ENCODE measurements around the gene ASPHD2. TPM values are rescaled to one million over a fixed set of nuclear protein-coding genes. Genes with fewer than 3 reads are reported as not detected.
A peak's percentile ranks its signal among the peaks of the same experiment; 100 is the strongest.

Gene ASPHD2
- polyA plus RNA-seq, 1 donor from 2014 or later = 18.7 TPM

DNA sequence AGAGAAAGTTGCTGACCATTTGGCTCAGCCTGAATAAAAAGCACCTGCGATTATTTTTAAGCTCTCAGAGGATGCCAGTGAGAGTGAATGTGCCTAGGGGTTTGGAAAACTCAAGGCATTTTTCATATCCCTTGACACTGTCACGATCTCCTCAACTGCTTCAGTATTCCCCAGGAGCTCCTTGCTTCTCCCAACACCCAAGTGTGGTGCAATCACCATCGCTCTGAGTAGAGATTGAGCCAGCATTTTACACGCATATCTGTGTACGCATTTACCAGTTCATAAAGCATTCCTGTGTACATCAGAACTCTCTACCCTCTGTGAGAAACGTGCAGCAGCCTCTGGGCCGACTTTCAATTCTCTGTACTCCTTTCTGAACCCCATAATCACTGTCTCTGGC is 56.0 kb downstream of the ASPHD2 start:
- Histone ChIP-seq H3K79me2 (replicated peaks; ENCODE audit: insufficient read depth, low read length) (peaks cover 28% of the 10 kb centered on the region), H3K36me3 (ENCODE audit: insufficient read depth, low read length) (no peaks in the 10 kb centered on the region), H2AFZ (ENCODE audit: low read depth, low read length) (no peak overlapping the region), H3K9me2 (ENCODE audit: insufficient read depth, low read length) (no peaks in the 10 kb centered on the region), H3K27ac (ENCODE audit: low read length) (peak overlapping the region; percentile 31), H3F3A (ENCODE audit: insufficient read depth, low read length, poor library complexity, severe bottlenecking) (no peaks in the 10 kb centered on the region), H3K9ac (ENCODE audit: low read length) (peak overlapping the region; percentile 95), H3K9me3 (ENCODE audit: low read length) (no peaks in the 10 kb centered on the region), H3K4me2 (ENCODE audit: low read length) (no peak overlapping the region), H4K20me1 (ENCODE audit: insufficient read depth) (no peaks in the 10 kb centered on the region), H3K27me3 (ENCODE audit: insufficient read depth, low read depth, low read length) (no peaks in the 10 kb centered on the region), H3K4me3 (ENCODE audit: low read length) (peak overlapping the region; percentile 84)
- no peak for TF ChIP-seq MXI1 (conservative IDR thresholded peaks at IDR 0.05; ENCODE audit: poor library complexity, severe bottlenecking)
- no peak for TF ChIP-seq RAD21 (conservative IDR thresholded peaks at IDR 0.05)
- TF ChIP-seq EP300 (conservative IDR thresholded peaks at IDR 0.05; ENCODE audit: poor library complexity, severe bottlenecking) = no peak
- no peak for TF ChIP-seq POLR2AphosphoS5 (IDR thresholded peaks at IDR 0.05)
- no peak for TF ChIP-seq SMC3 (conservative IDR thresholded peaks at IDR 0.05; ENCODE audit: poor library complexity)
- TF ChIP-seq, protein P1, sequence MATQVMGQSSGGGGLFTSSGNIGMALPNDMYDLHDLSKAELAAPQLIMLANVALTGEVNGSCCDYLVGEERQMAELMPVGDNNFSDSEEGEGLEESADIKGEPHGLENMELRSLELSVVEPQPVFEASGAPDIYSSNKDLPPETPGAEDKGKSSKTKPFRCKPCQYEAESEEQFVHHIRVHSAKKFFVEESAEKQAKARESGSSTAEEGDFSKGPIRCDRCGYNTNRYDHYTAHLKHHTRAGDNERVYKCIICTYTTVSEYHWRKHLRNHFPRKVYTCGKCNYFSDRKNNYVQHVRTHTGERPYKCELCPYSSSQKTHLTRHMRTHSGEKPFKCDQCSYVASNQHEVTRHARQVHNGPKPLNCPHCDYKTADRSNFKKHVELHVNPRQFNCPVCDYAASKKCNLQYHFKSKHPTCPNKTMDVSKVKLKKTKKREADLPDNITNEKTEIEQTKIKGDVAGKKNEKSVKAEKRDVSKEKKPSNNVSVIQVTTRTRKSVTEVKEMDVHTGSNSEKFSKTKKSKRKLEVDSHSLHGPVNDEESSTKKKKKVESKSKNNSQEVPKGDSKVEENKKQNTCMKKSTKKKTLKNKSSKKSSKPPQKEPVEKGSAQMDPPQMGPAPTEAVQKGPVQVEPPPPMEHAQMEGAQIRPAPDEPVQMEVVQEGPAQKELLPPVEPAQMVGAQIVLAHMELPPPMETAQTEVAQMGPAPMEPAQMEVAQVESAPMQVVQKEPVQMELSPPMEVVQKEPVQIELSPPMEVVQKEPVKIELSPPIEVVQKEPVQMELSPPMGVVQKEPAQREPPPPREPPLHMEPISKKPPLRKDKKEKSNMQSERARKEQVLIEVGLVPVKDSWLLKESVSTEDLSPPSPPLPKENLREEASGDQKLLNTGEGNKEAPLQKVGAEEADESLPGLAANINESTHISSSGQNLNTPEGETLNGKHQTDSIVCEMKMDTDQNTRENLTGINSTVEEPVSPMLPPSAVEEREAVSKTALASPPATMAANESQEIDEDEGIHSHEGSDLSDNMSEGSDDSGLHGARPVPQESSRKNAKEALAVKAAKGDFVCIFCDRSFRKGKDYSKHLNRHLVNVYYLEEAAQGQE (IDR thresholded peaks at IDR 0.05; ENCODE audit: borderline replicate concordance) = no peak
- TF ChIP-seq EZH2 (IDR thresholded peaks at IDR 0.05; ENCODE audit: borderline replicate concordance, insufficient read depth, low read length, poor library complexity, severe bottlenecking) = no peak
- TF ChIP-seq, protein P2, sequence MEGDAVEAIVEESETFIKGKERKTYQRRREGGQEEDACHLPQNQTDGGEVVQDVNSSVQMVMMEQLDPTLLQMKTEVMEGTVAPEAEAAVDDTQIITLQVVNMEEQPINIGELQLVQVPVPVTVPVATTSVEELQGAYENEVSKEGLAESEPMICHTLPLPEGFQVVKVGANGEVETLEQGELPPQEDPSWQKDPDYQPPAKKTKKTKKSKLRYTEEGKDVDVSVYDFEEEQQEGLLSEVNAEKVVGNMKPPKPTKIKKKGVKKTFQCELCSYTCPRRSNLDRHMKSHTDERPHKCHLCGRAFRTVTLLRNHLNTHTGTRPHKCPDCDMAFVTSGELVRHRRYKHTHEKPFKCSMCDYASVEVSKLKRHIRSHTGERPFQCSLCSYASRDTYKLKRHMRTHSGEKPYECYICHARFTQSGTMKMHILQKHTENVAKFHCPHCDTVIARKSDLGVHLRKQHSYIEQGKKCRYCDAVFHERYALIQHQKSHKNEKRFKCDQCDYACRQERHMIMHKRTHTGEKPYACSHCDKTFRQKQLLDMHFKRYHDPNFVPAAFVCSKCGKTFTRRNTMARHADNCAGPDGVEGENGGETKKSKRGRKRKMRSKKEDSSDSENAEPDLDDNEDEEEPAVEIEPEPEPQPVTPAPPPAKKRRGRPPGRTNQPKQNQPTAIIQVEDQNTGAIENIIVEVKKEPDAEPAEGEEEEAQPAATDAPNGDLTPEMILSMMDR (IDR thresholded peaks at IDR 0.05; ENCODE audit: poor library complexity, severe bottlenecking) = no peak
- TF ChIP-seq TAF1 (IDR thresholded peaks at IDR 0.05; ENCODE audit: low read depth) = no peak

DNA sequence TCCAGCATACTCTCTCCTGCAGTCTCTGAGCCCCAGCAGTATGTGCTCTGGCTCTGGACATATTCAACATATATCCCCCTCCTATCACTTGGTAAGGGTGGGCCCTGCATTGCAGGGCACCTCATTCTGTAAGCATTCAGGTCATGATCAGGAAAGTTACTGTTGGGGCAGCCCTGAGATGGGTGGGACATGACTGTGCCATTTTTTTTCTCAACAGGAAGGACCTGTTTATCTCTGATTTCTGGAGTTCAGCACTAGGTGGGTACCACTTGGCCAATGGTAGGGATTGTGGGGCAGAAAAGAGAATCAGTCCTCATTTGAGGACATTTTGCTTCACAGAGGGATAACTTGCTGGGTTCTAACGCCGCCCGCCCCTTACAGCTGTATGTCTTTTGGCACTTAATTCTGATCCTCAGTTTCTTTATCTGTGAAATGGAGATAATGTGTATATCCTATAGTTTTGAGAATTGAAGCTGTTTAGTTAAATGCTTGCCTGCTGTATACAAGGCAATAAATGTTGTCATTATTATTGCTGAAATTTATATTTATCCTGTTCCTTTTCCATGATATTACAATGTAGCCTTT is 56.8 kb downstream of the ASPHD2 start:
- no peaks in the 10 kb centered on the region for H4K20me1 ChIP-seq (ENCODE audit: insufficient read depth)
- TF ChIP-seq EZH2 (IDR thresholded peaks at IDR 0.05; ENCODE audit: borderline replicate concordance, insufficient read depth, low read length, poor library complexity, severe bottlenecking) (no peak), RAD21 (conservative IDR thresholded peaks at IDR 0.05) (no peak), MXI1 (conservative IDR thresholded peaks at IDR 0.05; ENCODE audit: poor library complexity, severe bottlenecking) (no peak), POLR2AphosphoS5 (IDR thresholded peaks at IDR 0.05) (no peak), TAF1 (IDR thresholded peaks at IDR 0.05; ENCODE audit: low read depth) (no peak), SMC3 (conservative IDR thresholded peaks at IDR 0.05; ENCODE audit: poor library complexity) (no peak), EP300 (conservative IDR thresholded peaks at IDR 0.05; ENCODE audit: poor library complexity, severe bottlenecking) (no peak)
- TF ChIP-seq, protein P1 (IDR thresholded peaks at IDR 0.05; ENCODE audit: borderline replicate concordance) = no peak
- TF ChIP-seq, protein P2 (IDR thresholded peaks at IDR 0.05; ENCODE audit: poor library complexity, severe bottlenecking) = no peak
- no peak overlapping the region for H3K27ac ChIP-seq (ENCODE audit: low read length)
- no peaks in the 10 kb centered on the region for H3K36me3 ChIP-seq (ENCODE audit: insufficient read depth, low read length)
- no peaks in the 10 kb centered on the region for H3K9me3 ChIP-seq (ENCODE audit: low read length)
- no peak overlapping the region for H3K4me2 ChIP-seq (ENCODE audit: low read length)
- H3K27me3 ChIP-seq (ENCODE audit: insufficient read depth, low read depth, low read length) = no peaks in the 10 kb centered on the region
- H3K4me3 ChIP-seq (ENCODE audit: low read length) = peak overlapping the region; percentile 84
- no peak overlapping the region for H2AFZ ChIP-seq (ENCODE audit: low read depth, low read length)
- peaks cover 24% of the 10 kb centered on the region for H3K79me2 ChIP-seq (replicated peaks; ENCODE audit: insufficient read depth, low read length)
- H3K9me2 ChIP-seq (ENCODE audit: insufficient read depth, low read length) = no peaks in the 10 kb centered on the region
- H3K9ac ChIP-seq (ENCODE audit: low read length) = no peak overlapping the region
- no peaks in the 10 kb centered on the region for H3F3A ChIP-seq (ENCODE audit: insufficient read depth, low read length, poor library complexity, severe bottlenecking)

Data from neural cell (in vitro differentiated cells).